ENCODE results near the gene PUS1.

The PUS1 gene

DNA sequence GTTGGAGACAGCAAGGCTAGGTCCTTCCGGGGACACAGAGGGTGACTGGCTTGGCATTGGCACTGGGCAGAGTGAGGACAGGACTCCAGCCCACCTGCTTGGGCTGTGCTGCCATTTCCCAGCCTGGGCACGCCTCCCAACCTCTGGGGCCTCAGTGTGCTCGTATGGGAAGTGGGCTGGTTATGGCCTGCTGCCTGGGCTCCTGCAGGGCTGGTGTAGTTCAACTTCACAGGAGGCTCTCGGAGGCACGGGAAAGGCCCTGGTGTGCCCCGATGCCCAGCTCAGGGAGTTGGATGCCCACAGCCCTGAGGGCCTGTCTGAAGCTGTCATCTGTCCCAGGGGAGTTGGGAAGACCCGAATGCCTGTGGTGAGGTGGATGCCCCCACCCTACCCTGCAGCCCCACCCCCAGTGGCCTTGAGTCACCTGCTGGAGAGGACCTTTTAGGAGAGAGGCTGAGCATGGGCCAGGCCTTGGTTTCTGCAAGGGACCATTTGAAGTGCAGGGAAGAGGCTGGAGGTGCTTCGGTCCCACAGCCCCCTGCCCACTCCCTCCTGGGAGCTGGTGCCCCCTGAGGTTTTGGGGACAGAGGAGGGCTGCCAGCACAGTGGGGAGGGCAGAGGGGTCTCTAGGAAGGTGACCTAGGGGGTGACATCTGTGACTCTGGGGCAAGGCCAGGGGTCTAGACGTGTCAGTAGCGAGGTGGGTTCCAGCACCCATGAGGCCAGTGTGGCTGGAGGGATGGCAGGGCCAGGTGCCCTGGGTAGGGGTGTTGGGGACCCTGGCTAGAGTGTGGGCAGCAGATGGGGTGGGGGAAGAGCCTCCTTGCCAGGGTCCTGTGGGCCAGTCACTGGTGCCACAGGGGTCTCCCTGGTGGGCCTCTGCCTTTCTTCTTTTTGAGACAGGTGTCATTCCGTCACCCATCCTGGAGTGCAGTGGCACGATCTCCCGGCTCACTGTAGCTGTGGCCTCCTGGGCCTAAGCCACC is 25.5 kb upstream of the PUS1 start:
- DNase-seq, result no peak

GRCh38 chr12:131904346-131904745 is 24.7 kb upstream of the PUS1 start:
- DNase-seq, result no peak

- DNase-seq, result no peak
These were observed 23.9 kb upstream of the PUS1 start for GRCh38 chr12:131905081-131905629.

DNA sequence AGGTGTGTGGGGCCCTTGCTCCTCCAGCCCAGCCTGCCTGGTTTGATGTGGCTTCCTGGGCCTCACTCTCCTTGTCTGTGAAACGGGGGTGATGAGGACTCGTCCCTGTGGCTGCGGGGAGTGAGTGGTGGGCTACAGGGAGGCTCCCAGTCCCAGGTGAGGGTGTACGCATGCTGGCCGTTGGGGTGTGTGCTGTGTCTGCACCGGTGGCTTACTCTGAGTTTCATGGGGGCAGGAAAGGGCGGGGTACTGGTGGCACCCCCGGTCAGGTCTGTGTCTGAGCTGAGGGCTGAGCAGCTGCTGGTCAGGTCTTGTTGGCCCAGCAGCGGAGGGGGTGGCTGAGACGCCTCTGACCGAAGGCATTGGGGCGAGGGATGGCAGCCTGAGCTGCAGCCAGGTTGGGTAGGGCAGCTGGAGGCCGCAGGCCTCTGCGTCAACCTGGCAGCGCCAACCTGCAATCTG is 23.4 kb upstream of the PUS1 start:
- no peak for DNase-seq

DNA sequence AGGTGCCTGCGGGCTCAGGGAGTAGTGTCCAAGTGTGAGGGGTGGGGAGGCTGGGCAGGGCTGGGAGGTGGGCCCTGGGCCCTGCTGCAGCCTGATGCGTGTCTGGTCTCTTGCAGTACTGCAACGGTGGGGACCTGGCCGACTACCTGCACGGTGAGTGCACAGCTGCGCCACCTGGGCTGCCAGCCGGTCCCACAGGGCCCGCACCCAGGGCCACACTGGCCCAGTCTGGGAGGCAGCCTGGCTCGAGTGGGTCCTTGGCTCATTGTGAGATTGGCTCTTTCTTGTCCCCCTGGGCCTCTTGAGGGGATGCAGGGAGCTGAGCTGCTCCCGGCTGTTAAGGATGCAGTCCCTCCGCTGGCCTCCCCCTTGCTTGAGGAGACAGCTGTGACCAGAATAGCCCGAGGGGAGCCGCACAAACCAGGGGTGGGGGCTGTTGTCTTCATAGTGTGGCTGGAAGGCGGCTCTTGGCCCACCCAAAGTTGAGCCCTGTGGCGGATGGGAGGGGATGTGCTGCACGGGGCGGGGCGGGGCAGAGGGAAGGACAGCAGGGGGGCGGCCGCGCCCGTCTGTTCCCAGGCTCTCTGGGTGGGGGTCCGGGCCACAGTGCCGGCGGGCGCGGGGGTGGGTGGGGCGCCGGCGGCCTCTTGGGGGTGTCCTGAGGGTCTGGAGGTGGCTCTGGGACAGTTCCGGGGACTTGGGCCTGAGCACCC is 21.5 kb upstream of the PUS1 start:
- DNase-seq, result no peak

GRCh38 chr12:131908092-131909080 is 20.7 kb upstream of the PUS1 start:
- DNase-seq, result no peak

- DNase-seq, result no peak
These were observed 19.9 kb upstream of the PUS1 start for GRCh38 chr12:131909081-131909751.

- no peak for DNase-seq
These were observed 19.3 kb upstream of the PUS1 start for GRCh38 chr12:131909752-131910219.

- no peak for DNase-seq
These were observed 18.6 kb upstream of the PUS1 start for GRCh38 chr12:131910302-131911027.

DNA sequence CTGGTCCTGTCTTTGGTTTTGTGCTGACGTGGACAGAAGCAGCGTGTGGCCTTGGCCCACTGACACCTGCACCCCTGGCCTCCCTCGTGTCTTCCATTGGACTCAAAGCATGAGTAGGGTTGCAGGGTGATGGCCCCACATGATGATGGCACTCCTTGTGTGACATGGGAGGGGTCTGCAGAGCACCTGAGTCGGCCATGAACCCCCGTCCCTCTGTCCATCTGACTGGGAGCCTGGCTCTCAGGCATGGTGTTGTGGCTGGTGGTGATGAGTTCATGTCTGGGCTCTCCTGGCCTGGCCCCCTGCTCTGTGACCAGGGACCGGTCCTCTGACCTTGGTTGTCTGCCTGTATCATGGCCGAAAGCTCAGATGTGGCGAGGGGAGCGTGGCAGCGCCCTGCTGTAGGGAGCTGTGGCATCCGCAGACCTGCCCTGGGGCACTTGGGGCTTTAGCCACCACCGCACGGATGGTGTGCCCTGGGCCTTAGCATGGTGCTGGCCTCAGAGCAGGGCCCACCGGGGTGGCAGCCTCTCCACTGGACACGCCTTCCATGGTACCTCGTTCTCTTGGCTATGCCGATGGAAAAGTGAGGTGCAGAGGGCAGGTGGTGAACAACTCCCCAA is 17.9 kb upstream of the PUS1 start:
- DNase-seq, result no peak

- DNase-seq, result no peak
These were observed 17.1 kb upstream of the PUS1 start for GRCh38 chr12:131911851-131912477.

DNA sequence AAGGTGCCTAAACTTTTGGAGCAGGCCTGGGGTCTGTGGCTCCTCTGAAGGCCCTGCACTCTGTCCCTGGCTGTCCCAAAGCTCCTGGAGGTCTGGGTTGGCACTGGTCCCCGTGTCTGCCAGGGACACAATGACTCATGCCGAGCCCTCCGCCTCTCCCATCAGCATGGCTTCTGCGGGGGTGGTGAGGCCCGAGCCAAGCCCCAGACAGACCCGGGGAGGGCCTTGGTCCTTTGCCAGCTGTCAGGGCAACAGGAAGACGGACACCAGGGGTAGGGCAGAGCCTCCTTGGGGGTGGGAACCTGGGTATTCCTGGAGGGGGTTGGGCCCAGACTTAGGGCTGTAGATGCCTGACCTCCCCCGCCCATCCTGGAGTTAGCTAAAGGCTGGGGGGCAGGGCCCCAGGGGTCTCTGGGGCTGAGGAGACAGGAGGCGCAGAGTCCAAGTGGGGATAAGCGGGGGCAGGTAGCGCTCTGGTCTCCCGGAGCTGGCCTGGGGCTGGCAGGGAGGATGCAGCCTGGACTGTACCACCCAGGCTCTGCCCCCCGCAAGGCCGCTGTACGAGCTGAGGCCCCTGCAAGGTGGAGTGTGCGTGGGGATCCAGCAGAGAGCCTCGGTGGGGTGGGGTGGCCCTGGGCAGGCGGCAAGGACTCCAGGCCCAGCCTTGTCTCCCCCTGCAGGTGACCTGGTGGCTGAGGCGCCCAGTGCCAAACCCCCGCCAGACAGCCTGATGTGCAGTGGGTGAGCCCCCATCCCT is 16.4 kb upstream of the PUS1 start:
- DNase-seq, result no peak

DNA sequence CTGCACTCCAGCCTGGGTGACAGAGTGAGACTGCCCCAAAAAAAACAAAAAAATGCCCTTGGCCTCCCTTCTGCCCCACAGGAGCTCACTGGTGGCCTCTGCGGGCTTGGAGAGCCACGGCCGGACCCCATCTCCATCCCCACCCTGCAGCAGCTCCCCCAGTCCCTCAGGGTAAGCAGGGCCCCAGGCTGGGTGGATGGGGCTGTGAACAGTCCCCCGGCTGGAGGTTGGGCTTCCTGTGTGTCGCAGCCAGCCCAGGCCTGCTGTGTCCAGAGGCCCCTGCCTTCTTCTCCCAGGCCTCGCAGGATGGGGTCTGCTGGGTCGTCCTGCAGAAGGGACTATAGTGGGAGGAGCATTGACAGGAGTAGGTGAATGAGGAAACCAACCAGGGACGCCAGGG is 15.4 kb upstream of the PUS1 start:
- DNase-seq, result no peak

GRCh38 chr12:131914179-131914702 is 14.8 kb upstream of the PUS1 start:
- no peak for DNase-seq

DNA sequence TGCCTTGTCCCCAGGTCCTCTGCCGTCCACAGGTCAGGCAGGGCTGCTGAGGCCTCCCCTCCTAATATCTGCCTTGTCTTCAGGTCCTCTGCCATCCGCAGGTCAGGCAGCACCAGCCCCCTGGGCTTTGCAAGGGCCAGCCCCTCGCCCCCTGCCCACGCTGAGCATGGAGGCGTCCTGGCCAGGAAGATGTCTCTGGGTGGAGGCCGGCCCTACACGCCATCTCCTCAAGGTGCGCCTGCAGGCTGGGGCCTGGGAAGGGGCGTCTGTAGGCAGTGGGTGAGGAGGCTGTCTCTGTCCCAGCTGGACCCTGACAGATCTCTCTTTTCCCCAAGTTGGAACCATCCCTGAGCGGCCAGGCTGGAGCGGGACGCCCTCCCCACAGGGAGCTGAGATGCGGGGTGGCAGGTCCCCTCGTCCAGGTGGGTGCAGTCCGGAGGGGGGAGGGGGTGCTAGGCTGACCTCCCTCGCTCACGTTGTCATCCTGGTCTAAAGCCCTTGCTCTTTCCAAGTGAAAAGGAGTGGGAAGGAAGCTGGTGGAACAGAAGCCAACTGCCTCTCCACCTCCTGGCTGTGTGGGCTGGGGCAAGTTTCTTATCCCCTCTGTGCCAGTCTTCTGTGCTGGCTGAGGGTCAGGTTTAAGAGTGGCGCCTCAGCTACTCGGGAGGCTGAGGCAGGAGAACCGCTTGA is 13.9 kb upstream of the PUS1 start:
- no peak for DNase-seq

DNA sequence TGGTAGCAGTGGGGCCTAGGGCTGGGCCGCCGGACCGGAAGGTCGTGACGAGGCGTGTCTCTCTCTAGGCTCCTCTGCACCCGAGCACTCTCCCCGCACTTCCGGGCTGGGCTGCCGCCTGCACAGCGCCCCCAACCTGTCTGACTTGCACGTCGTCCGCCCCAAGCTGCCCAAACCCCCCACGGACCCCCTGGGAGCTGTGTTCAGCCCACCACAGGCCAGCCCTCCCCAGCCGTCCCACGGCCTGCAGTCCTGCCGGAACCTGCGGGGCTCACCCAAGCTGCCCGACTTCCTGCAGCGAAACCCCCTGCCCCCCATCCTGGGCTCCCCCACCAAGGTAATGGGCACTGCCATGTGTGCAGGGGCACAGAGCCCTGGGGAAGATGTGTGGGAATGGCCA is 13.3 kb upstream of the PUS1 start:
- no peak for DNase-seq

- DNase-seq, result no peak
These were observed 12.6 kb upstream of the PUS1 start for GRCh38 chr12:131916306-131917138.

Data from activated CD4-positive, CD25-positive, alpha-beta regulatory T cell (primary cell).